Measurements from ENCODE around the gene CARNS1. TPM values are rescaled to one million over a fixed set of nuclear protein-coding genes. Genes with fewer than 3 reads are reported as not detected.

CARNS1 gene
- polyA plus RNA-seq, 1 of the 3 experiments (the other 2 are of a cell fraction), result 0.23 TPM

DNA sequence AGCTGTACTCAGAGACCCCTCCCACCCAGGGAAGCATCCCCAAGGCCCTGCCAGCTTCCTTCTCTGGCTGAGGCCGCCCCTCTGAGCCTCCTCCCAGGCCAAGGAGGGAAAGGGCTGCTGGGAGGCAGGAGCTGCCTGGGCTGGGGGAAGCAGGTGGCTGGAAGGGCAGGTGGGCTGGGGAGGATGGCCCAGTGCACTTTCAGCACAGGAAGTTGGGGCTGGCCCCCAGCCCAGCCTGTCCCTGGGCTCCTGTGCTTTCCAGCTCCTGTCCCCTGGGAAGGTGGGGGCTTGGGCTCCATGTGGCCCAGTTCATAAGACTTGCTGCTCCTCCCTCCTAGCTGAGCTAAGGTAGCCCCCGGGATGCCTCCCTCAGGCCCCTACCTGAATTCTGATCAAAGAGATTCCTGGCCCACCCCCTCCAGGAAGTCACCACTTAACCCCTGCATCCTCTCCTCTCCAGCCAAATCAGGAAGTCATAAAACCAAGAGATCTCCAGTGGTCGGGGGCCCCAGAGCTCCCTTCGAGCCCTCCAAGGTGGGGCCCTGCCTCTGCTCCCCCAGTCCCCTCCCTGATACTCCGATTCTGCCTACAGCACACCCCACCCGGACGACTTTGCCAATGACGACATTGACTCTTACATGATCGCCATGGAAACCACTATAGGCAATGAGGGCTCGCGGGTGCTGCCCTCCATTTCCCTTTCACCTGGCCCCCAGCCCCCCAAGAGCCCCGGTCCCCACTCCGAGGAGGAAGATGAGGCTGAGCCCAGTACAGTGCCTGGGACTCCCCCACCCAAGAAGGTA lies 18.7 kb upstream of the CARNS1 start:
- no peaks in the 10 kb centered on the region for H3K9me2 ChIP-seq
- peaks cover 14% of the 10 kb centered on the region for H4K20me1 ChIP-seq (ENCODE audit: insufficient read depth)
- peaks cover 5% of the 10 kb centered on the region for H3F3A ChIP-seq (replicated peaks; ENCODE audit: insufficient read depth)
- no peak overlapping the region for H2AFZ ChIP-seq (ENCODE audit: low read depth)
- WGBS (ENCODE audit: low lambda C conversion rate), result 94% methylated on average over 12 of the region's 13 CpGs
- no peak overlapping the region for H3K27ac ChIP-seq (ENCODE audit: low read depth in 2 of 2, low read length in 1 of 2)
- H3K4me2 ChIP-seq, result no peak overlapping the region
- H3K79me2 ChIP-seq (ENCODE audit: insufficient read depth), result peaks cover 33% of the 10 kb centered on the region
- peaks cover 6 to 20% of the 10 kb centered on the region in 2 experiments; a peak in 2 of 4 replicates for H3K4me1 ChIP-seq (ENCODE audit: control insufficient read depth in 1 of 2, insufficient read depth in 2 of 2, low read depth in 1 of 2, low read length in 1 of 2)
- H3K9me3 ChIP-seq, result no peaks in the 10 kb centered on the region
- no peak for DNase-seq
- H3K9ac ChIP-seq, result no peak overlapping the region
- CTCF ChIA-PET, result interaction anchor here (0.7 to 4.9 kb wide), 4 partner anchors 14 to 110 kb away, joined by 3 to 29 read pairs (median 6); partner anchors contain the start of gene TMEM134
- peaks cover 8 to 22% of the 10 kb centered on the region in 2 experiments for H3K36me3 ChIP-seq (replicated peaks in 1 of 2; ENCODE audit: control insufficient read depth in 1 of 2, insufficient read depth in 2 of 2, low read length in 1 of 2)
- no peaks in the 10 kb centered on the region for H3K27me3 ChIP-seq (ENCODE audit: insufficient read depth)
- POLR2A ChIA-PET, result interaction anchor here (1.1 kb wide), 1 partner anchor 23 kb away, joined by 3 read pairs; no protein-coding TSS in a partner anchor
- TF ChIP-seq, protein P1, sequence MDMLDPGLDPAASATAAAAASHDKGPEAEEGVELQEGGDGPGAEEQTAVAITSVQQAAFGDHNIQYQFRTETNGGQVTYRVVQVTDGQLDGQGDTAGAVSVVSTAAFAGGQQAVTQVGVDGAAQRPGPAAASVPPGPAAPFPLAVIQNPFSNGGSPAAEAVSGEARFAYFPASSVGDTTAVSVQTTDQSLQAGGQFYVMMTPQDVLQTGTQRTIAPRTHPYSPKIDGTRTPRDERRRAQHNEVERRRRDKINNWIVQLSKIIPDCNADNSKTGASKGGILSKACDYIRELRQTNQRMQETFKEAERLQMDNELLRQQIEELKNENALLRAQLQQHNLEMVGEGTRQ (IDR thresholded peaks at IDR 0.05; ENCODE audit: borderline replicate concordance, low read depth, low read length), result no peak
- TF ChIP-seq GATA2 (CRISPR knock-in tag; IDR thresholded peaks at IDR 0.05) (no peak), PBX3 (IDR thresholded peaks at IDR 0.05) (no peak), SIN3A (IDR thresholded peaks at IDR 0.05; ENCODE audit: borderline replicate concordance, low read depth, low read length) (no peak), CTCF (IDR thresholded peaks at IDR 0.05) (no peak), EZH2phosphoT487 (IDR thresholded peaks at IDR 0.05; ENCODE audit: borderline replicate concordance, low read depth) (no peak), CHD2 (IDR thresholded peaks at IDR 0.05; ENCODE audit: low read length, partially characterized antibody) (no peak), TAF1 (IDR thresholded peaks at IDR 0.05; ENCODE audit: borderline replicate concordance, low read depth, low read length) (no peak)
- H3K4me3 ChIP-seq (ENCODE audit: low read depth in 2 of 2, low read length in 1 of 2), result no peak overlapping the region

GRCh38 chr11:67397536-67397935 lies 17.9 kb upstream of the CARNS1 start:
- POLR2A ChIA-PET, result no interaction called here
- 79% methylated on average over 5 of the region's 6 CpGs for WGBS (ENCODE audit: low lambda C conversion rate)

More at GRCh38 chr11:67397536-67397935, 17.9 kb upstream of the CARNS1 start:
- Histone ChIP-seq H3K79me2 (ENCODE audit: insufficient read depth) (peaks cover 27% of the 10 kb centered on the region), H3K27ac (ENCODE audit: low read depth in 2 of 2, low read length in 1 of 2) (no peak overlapping the region), H3K4me1 (ENCODE audit: control insufficient read depth in 1 of 2, insufficient read depth in 2 of 2, low read depth in 1 of 2, low read length in 1 of 2) (peaks cover 9 to 19% of the 10 kb centered on the region in 2 experiments; a peak in 2 of 4 replicates), H3K4me2 (no peak overlapping the region), H3K9me2 (no peaks in the 10 kb centered on the region), H3K9ac (no peak overlapping the region), H2AFZ (ENCODE audit: low read depth) (no peak overlapping the region), H3F3A (replicated peaks; ENCODE audit: insufficient read depth) (peaks cover 5% of the 10 kb centered on the region), H3K27me3 (ENCODE audit: insufficient read depth) (no peaks in the 10 kb centered on the region), H3K9me3 (no peaks in the 10 kb centered on the region), H3K36me3 (replicated peaks in 1 of 2; ENCODE audit: control insufficient read depth in 1 of 2, insufficient read depth in 2 of 2, low read length in 1 of 2) (peaks cover 8 to 22% of the 10 kb centered on the region in 2 experiments), H4K20me1 (ENCODE audit: insufficient read depth) (peaks cover 14% of the 10 kb centered on the region), H3K4me3 (ENCODE audit: low read depth in 2 of 2, low read length in 1 of 2) (no peak overlapping the region)
- no peak for DNase-seq
- CTCF ChIA-PET, result interaction anchor here (1.0 to 4.9 kb wide), 3 partner anchors 15 to 51 kb away, joined by 3 to 29 read pairs (median 6); no protein-coding TSS in a partner anchor
- TF ChIP-seq, protein P2, sequence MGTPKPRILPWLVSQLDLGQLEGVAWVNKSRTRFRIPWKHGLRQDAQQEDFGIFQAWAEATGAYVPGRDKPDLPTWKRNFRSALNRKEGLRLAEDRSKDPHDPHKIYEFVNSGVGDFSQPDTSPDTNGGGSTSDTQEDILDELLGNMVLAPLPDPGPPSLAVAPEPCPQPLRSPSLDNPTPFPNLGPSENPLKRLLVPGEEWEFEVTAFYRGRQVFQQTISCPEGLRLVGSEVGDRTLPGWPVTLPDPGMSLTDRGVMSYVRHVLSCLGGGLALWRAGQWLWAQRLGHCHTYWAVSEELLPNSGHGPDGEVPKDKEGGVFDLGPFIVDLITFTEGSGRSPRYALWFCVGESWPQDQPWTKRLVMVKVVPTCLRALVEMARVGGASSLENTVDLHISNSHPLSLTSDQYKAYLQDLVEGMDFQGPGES (IDR thresholded peaks at IDR 0.05; ENCODE audit: low read depth, low read length), result no peak
- TF ChIP-seq, protein P1 (IDR thresholded peaks at IDR 0.05; ENCODE audit: borderline replicate concordance, low read depth, low read length), result no peak
- no peak for TF ChIP-seq EP300 (IDR thresholded peaks at IDR 0.05; ENCODE audit: borderline replicate concordance in 1 of 2, low read depth in 1 of 2, low read length in 1 of 2)
